ENCODE data around the gene C6orf163.
"Not testable (repeated sequence)": the region's sequence is repeated elsewhere in the genome, so short reads cannot be mapped to it uniquely, and the experiment has no call there.

Gene C6orf163

DNA sequence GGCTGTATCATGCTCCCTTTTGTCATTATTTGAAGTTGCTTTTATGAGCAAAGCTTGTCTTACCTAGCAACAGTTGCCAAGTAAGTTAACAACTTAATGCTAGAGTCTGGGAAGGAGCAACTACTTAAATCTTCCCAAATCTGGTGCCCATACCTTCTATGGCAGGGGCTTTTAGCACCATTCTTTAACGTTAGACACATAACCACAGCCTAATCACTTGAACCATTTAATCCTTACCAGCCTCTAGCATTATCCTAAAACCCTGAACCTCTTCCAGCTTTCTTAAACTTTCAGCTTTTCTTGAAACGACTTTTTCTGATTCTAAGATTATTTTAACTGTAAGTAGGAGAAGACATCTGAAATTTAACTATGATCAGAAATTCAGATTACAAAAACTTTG lies at the start of gene C6orf163:
C6orf163 (plus strand) TSS at position 83 of the 400 bp plus-strand sequence; CDS start at position 370, 287 bp downstream.
- TF ChIP-seq EZH2 (IDR thresholded peaks at IDR 0.05), result no peak
- TF ChIP-seq FOXP2 (optimal IDR thresholded peaks at IDR 0.05; ENCODE audit: control extremely low read depth, extremely low read length, insufficient read depth), result no peak
- TF ChIP-seq POLR2AphosphoS5 (IDR thresholded peaks at IDR 0.05; ENCODE audit: borderline replicate concordance, low read depth, low read length), result no peak

DNA sequence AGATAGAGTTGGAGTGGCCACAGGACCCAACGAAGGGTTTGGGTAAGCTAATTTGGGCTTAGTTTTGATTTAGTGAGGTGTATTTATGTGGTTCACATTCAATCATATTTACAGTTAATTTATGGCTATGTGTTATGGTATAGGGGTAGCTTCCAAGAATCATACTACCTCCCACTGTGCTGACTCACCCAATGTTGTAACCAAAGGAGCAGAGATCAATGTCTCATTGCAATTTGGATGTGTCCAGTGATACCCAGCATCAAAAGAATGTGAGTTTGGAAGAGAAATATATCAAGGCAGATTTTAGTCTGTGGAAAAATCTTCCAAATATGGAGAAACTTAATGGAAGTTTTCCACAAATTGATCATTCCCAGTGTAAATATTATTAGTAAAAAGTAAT lies 47.5 kb upstream of the C6orf163 start:
- Histone ChIP-seq H3K27ac (no peak overlapping the region), H3K9ac (ENCODE audit: insufficient read length) (no peak overlapping the region), H3K9me3 (ENCODE audit: low read depth, low read length) (no peaks in the 10 kb centered on the region), H3K4me3 (no peak overlapping the region), H3K36me3 (ENCODE audit: insufficient read depth, low read length) (no peaks in the 10 kb centered on the region)
- DNase-seq (ENCODE audit: low read depth, low spot score), result no peak
- TF ChIP-seq EZH2 (IDR thresholded peaks at IDR 0.05), result no peak
- TF ChIP-seq FOXP2 (optimal IDR thresholded peaks at IDR 0.05; ENCODE audit: control extremely low read depth, extremely low read length, insufficient read depth), result no peak
- no peak for TF ChIP-seq POLR2AphosphoS5 (IDR thresholded peaks at IDR 0.05; ENCODE audit: borderline replicate concordance, low read depth, low read length)

More for the DNA sequence above, at the start of gene C6orf163:
- Histone ChIP-seq H3K9ac (ENCODE audit: insufficient read length) (no peak within 1 kb of the TSS), H3K9me3 (ENCODE audit: low read depth, low read length) (no peaks in the 10 kb centered on the region), H3K36me3 (ENCODE audit: insufficient read depth, low read length) (no peaks in the 10 kb centered on the region), H3K4me3 (no peak within 1 kb of the TSS), H3K27ac (no peak within 1 kb of the TSS)
- DNase-seq (ENCODE audit: low read depth, low spot score), result no peak

DNA sequence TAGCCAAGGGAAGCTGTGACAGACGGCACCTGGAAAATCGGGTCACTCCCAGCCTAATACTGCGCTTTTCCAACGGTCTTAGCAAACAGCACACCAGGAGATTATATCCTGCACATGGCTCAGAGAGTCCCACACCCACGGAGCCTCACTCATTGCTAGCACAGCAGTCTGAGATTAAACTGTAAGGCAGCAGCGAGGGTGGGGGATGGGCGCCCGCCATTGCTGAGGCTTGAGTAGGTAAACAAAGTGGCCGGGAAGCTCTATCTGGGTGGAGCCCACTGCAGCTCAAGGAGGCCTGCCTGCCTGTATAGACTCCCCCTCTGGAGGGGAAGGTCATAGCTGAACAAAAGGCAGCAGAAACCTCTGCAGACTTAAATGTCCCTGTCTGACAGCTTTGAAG lies 43.3 kb upstream of the C6orf163 start:
- not testable (repeated sequence) for H3K4me3 ChIP-seq; H3K9ac ChIP-seq (ENCODE audit: insufficient read length); H3K36me3 ChIP-seq (ENCODE audit: insufficient read depth, low read length); H3K27ac ChIP-seq; DNase-seq (ENCODE audit: low read depth, low spot score); H3K9me3 ChIP-seq (ENCODE audit: low read depth, low read length)

DNA sequence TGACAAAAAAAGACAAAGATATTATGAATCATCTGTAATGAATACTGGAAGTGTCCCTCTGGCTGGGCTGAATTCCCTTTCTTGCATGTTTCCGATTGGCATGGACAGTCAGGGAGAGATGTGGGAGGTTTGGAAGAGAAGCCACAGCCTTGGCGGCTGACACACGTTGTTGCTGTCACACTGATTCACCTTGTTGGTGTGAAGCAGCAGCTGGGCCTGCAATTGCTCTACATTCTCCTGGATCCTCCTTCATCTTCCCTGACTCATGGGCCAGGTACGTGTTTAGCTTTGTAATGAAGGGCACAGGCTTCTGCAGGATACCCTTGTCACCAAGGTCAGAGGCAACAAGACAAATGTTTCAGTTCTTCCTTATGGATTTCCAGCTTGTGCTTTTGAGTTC lies 35.6 kb upstream of the C6orf163 start:
- no peak overlapping the region for H3K9ac ChIP-seq (ENCODE audit: insufficient read length)
- no peak overlapping the region for H3K4me3 ChIP-seq
- H3K9me3 ChIP-seq (ENCODE audit: low read depth, low read length), result no peaks in the 10 kb centered on the region
- H3K36me3 ChIP-seq (ENCODE audit: insufficient read depth, low read length), result no peaks in the 10 kb centered on the region
- TF ChIP-seq POLR2AphosphoS5 (IDR thresholded peaks at IDR 0.05; ENCODE audit: borderline replicate concordance, low read depth, low read length) (no peak), FOXP2 (optimal IDR thresholded peaks at IDR 0.05; ENCODE audit: control extremely low read depth, extremely low read length, insufficient read depth) (no peak), EZH2 (IDR thresholded peaks at IDR 0.05) (no peak)
- H3K27ac ChIP-seq, result no peak overlapping the region
- no peak for DNase-seq (ENCODE audit: low read depth, low spot score)

DNA sequence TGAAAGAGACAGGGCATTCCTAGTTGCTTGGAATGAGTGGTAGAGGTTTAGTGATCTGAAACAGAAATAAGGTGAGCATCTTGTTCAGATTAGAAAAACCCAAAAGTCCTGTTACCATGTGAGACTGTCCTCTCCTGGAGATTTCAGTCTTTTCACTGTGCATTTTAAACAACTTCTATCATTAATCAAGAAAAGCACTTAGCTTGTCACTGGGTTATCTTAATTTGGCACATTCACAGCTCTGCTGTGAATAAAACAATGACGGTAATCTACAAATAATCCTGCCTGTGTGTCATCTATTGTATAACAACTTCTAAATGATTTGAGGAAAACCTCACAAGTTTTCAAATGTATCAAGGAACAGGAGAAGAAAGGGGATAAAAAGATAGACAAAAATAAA lies 31.8 kb upstream of the C6orf163 start:
- Histone ChIP-seq H3K4me3 (no peak overlapping the region), H3K9me3 (ENCODE audit: low read depth, low read length) (no peaks in the 10 kb centered on the region), H3K36me3 (ENCODE audit: insufficient read depth, low read length) (no peaks in the 10 kb centered on the region), H3K27ac (no peak overlapping the region), H3K9ac (ENCODE audit: insufficient read length) (no peak overlapping the region)
- DNase-seq (ENCODE audit: low read depth, low spot score), result no peak
- TF ChIP-seq FOXP2 (optimal IDR thresholded peaks at IDR 0.05; ENCODE audit: control extremely low read depth, extremely low read length, insufficient read depth), result no peak
- TF ChIP-seq POLR2AphosphoS5 (IDR thresholded peaks at IDR 0.05; ENCODE audit: borderline replicate concordance, low read depth, low read length), result no peak
- TF ChIP-seq EZH2 (IDR thresholded peaks at IDR 0.05), result no peak

DNA sequence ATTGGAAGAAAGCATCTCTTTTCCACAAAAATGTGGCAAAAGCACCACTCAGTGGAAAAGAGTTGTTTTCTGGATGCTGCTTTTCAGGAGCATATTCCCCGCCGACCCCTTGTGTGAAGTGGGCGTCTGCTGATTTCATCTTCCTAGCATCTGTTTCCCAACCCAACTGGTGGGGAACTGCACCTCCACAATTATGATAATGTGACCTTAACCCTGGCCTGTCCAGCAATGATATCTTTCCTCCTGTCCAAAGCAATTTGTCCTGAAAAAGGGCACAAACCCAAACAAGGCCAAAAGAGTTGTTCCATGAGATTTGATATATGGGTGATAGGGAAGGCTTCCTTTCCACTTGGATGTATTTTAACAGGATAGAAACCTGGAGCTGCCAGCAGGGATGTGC lies 29.5 kb upstream of the C6orf163 start:
- H3K4me3 ChIP-seq, result no peak overlapping the region
- no peak overlapping the region for H3K27ac ChIP-seq
- TF ChIP-seq EZH2 (IDR thresholded peaks at IDR 0.05) (no peak), POLR2AphosphoS5 (IDR thresholded peaks at IDR 0.05; ENCODE audit: borderline replicate concordance, low read depth, low read length) (no peak), FOXP2 (optimal IDR thresholded peaks at IDR 0.05; ENCODE audit: control extremely low read depth, extremely low read length, insufficient read depth) (no peak)
- no peak overlapping the region for H3K9ac ChIP-seq (ENCODE audit: insufficient read length)
- DNase-seq (ENCODE audit: low read depth, low spot score), result no peak
- H3K9me3 ChIP-seq (ENCODE audit: low read depth, low read length), result no peaks in the 10 kb centered on the region
- no peaks in the 10 kb centered on the region for H3K36me3 ChIP-seq (ENCODE audit: insufficient read depth, low read length)

DNA sequence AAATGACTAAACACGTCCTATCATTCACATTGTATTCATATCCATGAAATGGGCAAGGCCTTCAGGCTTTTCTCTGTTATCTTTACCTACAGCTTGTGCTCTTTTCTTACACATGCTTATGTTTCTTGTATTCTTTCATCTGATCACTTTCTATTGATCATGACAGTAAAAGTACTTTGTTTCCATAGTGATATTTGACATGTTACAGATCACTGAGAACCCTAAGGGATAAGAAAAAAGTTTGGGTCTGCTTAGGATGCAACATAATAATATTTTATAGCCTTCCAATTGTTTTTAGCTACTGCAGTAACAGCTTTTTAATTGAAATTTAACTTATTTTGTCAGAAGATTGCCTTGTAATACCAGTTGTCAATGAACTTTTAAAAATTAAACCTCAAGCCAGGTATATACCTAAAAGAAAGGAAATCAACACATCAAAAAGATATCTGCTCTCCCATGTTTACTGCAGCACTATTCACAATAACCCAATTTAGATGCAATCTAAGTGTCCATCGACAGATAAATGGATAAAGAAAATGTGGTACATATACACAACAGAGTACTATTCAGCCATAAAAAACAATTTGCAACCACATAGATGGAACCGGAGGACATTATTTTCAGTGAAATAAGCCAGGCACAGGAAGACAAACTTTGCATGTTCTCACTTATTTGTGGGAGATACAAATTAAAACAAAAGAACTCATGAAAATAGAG lies 25.2 kb upstream of the C6orf163 start:
- Histone ChIP-seq H3K36me3 (ENCODE audit: insufficient read depth, low read length) (no peaks in the 10 kb centered on the region), H3K27ac (no peak overlapping the region), H3K9ac (ENCODE audit: insufficient read length) (no peak overlapping the region), H3K4me3 (no peak overlapping the region), H3K9me3 (ENCODE audit: low read depth, low read length) (no peaks in the 10 kb centered on the region)
- TF ChIP-seq EZH2 (IDR thresholded peaks at IDR 0.05) (no peak), POLR2AphosphoS5 (IDR thresholded peaks at IDR 0.05; ENCODE audit: borderline replicate concordance, low read depth, low read length) (no peak), FOXP2 (optimal IDR thresholded peaks at IDR 0.05; ENCODE audit: control extremely low read depth, extremely low read length, insufficient read depth) (no peak)
- no peak for DNase-seq (ENCODE audit: low read depth, low spot score)

DNA sequence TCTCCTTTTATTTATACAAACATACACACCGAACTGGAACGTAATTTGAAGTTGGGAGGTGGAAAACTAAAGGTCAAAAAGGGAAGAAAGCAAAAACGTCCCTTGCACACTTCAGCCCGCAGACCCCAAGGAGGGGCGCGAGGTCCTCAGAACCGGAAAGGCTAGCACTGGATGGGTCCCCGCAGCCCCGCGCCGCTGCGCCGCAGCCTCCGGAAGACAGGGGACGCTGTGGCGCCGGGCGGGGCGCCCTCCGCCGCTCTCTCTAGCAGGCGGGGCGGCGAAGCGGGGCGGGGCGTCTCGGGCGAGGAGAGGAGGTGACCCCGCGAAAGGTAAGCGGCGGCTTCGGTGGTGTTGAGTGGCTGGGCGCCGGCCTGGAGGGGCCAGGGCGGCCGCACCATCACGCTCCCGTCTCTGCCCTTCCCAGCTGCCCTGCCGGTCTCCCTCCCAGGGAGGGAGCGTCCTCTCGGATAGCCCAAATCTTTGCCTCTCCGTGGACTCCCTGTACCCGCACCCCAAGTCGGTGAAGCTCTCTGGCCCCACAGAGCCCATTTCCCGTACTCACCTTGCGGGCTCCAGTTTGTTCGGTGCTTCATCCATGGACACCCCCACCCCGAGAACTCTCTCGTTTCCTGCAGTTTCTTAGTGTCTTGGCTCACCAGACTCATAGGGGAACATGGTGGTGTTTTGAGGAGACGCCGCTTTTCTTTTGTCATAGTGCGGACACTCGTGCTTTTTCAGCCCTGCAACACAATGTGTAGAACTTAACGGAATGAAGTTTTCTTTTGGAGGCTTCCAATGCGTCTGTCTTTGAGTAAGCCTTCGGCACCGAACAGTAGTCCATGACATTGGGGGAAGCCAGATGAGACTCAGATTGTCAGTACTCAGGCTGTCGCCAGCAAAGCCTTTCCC lies 22.1 kb upstream of the C6orf163 start, which contains the start of gene SMIM8:
SMIM8 (plus strand) TSS at position 285 of the 909 bp plus-strand sequence. CDS start 14,444 bp downstream, outside the sequence.
- H3K9me3 ChIP-seq (ENCODE audit: low read depth, low read length), result no peaks in the 10 kb centered on the region
- peak within 1 kb of the TSS; percentile 88 for H3K4me3 ChIP-seq
- peak within 1 kb of the TSS; percentile 86 for H3K9ac ChIP-seq (ENCODE audit: insufficient read length)
- no peak within 1 kb of the TSS for H3K27ac ChIP-seq
- no peaks in the 10 kb centered on the region for H3K36me3 ChIP-seq (ENCODE audit: insufficient read depth, low read length)
- TF ChIP-seq POLR2AphosphoS5 (IDR thresholded peaks at IDR 0.05; ENCODE audit: borderline replicate concordance, low read depth, low read length) (peak; percentile 92), EZH2 (IDR thresholded peaks at IDR 0.05) (no peak)
- DNase-seq (ENCODE audit: low read depth, low spot score), result no peak

DNA sequence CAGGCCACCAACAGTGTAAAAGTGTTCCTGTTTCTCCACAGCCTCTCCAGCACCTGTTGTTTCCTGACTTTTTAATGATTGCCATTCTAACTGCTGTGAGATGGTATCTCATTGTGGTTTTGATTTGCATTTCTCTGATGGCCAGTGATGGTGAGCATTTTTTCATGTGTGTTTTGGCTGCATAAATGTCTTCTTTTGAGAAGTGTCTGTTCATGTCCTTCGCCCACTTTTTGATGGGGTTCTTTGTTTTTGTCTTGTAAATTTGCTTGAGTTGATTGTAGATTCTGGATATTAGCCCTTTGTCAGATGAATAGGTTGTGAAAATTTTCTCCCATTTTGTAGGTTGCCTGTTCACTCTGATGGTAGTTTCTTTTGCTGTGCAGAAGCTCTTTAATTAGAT lies 20.7 kb upstream of the C6orf163 start:
- not testable (repeated sequence) for H3K4me3 ChIP-seq; DNase-seq (ENCODE audit: low read depth, low spot score); H3K9me3 ChIP-seq (ENCODE audit: low read depth, low read length); H3K27ac ChIP-seq; H3K36me3 ChIP-seq (ENCODE audit: insufficient read depth, low read length); H3K9ac ChIP-seq (ENCODE audit: insufficient read length)
